Stimulated activated CD8-positive, alpha-beta memory T cell treated with anti-CD3 and anti-CD28 coated beads, Interleukin-4, amount 100 ng/mL, for 48 hours (primary cell): ENCODE results near the gene SLC35B1.
"Not testable (repeated sequence)": the region's sequence is repeated elsewhere in the genome, so short reads cannot be mapped to it uniquely, and the experiment has no call there.

ENCODE experiments used
- DNase-seq: peaks from one replicate; pipeline ENCODE4 v3.0.0-alpha.2; 2020

SLC35B1 gene

DNA sequence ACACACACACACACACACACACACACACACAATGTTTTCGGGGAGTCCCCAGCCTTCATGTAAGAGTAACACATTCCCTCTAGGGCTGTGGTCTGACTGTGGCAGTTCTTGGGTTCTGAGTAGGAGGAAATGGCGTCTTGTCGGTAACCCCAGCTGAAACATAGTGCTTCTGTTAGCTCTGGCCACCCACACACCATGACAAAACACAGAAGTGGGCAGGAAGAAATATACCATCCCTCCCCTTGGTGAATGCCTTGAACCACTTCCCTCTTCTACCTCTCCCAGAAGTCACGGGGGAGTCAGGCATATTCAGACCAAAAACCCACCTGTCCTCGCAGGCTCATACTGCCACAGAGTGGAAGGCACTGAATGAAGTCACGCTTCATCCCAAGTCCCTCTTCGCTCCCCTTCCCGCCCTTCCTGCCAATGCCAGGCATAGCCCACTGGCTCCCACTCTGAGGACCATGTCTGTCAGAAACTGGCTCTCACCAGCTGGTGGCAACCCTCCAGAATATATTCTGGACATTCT is 11.5 kb downstream of the SLC35B1 start:
- DNase-seq: peak; percentile 82

DNA sequence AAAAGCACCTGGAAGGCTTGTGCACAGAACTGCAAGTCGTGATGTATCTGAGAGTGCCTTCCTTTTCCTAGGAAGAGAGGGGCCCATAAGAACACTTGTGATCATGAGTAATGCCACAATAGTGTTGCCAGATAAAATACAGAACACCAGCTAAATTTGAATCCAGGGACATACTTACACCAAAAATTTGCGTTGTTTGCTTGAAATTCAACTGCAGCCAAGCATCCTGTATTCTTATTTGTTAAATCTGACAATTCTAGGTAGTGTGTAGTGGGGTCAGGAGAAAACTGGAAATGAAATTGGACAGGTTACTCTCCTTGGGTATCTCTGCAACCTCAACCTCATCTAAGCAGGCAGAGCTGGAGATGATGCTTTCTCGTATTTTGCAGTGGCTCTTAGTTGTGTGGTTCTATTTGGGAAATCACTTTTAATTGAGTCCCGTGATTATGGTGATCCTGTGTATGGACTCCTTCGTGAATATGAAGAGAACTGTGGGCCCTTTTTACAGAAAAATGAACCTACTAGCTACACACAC is 12.0 kb downstream of the SLC35B1 start:
- DNase-seq: no peak

GRCh38 chr17:49694847-49695697 is 12.7 kb downstream of the SLC35B1 start:
- peak; percentile 91 for DNase-seq

DNA sequence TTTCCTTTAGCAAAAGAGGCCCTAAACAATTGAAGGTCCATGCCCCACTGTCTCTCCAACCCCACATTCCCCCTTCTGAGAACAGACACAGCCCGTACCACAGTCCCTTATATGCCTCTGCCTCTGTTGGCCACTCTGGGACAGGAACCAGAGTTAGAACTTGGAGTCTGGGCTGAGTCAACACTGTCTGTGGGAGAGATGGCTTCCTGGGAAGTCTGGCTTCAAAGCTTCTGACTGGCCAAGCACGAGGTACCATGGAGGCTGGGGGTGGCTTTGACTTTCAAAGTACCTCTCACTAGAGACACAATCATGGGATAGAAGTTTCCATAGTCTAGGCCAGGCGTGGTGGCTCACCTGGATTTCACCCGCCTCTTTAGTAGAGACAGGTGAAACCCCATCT is 15.0 kb downstream of the SLC35B1 start:
- DNase-seq: no peak

DNA sequence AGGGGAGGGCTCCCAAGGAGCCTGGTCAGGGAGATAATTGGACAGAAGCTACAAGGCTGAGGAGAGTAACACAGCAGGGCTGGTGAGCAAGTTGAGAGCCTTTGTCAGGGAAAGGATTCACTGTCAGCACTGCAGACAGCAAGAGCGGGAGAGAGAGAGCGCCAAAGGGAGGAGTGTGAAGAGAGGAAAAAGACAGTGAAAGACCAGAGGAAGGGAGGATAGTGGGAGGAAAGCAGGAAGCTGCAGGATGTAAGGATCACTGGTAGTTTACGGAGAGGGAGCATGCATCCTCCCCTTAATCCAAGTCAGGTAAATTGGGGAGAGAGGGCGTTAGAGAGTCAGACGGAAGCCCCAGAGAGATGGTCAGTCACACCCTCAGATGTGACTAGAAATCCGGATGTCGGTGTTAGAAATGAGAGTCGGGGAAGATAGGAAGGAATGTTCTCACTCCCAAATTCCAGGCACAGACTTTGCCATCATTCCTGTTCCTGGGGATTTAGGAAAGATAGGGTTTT is 16.0 kb downstream of the SLC35B1 start:
- DNase-seq: no peak

DNA sequence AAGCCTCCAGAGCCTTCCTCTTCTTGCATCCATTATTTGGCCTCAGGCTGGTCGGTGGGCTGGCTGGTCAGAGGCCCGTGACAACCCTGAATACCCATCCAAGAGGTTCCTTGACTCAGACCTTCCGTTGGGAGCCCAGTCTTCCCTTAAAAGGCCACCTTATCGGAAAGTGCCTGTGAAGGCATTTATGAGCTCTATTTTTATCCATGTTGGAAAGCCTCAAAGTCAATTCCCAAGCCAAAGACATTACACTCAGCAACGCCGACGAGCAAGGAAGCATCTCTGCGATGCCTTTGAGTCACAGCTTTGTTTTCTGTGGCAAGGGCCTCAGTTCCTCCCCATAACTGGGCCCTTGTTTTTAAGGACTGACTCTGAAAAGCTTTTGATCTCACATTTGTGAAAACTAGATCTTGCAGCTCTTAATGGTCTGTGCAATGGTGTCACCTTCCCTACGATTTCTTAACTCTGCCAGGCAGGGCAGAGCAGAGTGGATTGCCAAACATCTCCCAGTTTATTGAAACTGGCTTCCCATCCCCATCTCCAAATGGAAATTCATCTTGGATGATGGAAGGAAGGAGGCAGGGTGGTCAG is 16.6 kb downstream of the SLC35B1 start:
- no peak for DNase-seq

DNA sequence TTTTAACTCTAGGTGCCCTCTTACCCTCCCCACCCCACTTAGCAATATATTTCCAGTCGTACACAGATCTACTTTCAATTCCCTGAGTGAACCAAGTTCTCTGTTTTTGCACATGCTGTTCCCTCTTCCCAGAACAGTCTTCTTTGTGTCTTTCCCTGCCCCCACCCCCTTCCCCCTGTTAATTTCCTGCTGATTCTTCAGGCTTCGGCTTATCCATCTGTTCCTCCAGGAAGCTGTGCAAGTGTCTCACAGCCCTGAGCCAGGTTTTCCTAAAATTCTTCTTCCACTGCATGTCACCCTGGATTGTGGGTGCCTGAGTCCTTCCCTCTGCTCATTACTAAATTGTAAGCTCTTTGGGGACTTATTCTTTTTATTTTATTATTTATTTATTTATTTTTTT is 17.5 kb downstream of the SLC35B1 start:
- DNase-seq: no peak

- DNase-seq: no peak
Measured at GRCh38 chr17:49688848-49689247, 18.9 kb downstream of the SLC35B1 start.

GRCh38 chr17:49687878-49688491 is 19.8 kb downstream of the SLC35B1 start:
- no peak for DNase-seq

GRCh38 chr17:49681106-49681979 is 26.4 kb downstream of the SLC35B1 start:
- DNase-seq: no peak

DNA sequence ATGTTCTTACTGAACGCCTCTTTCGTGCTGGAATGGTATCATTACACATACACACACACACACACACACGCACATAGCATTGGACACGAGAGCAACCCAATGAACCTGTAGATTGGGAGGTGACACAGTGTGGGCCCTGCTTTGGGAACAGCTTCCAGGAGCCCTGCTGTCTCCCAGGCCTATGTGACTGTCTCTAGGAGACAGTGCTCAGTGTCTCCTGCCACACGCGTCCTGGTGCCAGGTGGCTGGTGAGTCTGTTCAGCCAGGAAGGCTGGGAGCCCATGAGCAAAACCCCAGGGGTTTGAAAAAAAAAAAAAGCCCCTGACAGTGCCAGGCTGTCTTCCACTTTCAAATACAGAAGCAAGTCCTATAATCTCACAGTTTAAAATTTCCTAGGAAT is 27.4 kb downstream of the SLC35B1 start:
- no peak for DNase-seq

GRCh38 chr17:49677933-49678847 is 29.6 kb downstream of the SLC35B1 start, which contains the start of gene SPOP:
Gene SPOP (minus strand): TSS chr17:49678097. CDS start chr17:49622810, 55,287 bp downstream.
- DNase-seq: peak; percentile 99

DNA sequence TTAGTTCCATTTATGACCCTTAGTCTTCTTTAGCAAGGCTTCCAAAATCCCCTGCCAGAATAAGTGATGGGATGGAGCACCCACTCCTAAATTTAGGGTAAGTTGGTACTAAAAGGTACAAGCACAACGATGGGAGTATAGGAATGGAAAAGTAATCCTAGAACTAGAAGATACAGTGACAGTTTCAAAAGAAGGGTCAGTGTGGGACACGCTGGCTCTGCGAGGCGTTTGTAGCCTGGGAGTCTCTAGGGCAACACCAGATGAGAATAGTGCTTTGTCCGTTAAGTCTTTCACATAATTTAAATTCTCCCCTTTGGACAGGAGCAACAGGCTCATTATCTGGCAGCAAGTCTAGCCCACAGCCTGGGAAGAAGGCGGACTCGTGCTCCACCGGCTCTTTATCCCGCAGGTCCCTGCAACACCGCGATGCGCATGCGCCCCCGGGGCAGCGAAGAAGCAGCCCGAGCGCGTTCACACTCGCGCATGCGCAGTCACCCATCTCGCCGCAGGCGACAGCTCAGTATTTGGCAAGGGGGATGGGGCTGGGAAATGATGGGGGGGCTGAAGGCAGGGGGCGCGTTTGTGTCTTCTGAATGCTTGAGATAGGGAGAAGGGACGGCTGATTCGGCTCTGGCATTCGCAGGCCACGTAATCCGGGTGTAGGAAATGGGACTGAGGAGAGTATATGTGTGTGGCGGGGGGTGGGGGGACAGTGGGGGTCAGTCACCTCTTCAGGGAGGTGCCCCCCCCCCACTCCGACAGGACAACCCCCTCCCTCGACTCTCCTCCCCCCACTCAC is 30.4 kb downstream of the SLC35B1 start:
- peak; percentile 97 for DNase-seq

GRCh38 chr17:49676276-49676868 is 31.4 kb downstream of the SLC35B1 start:
- DNase-seq: no peak

- no peak for DNase-seq
Measured at GRCh38 chr17:49674507-49674906, 33.3 kb downstream of the SLC35B1 start.

DNA sequence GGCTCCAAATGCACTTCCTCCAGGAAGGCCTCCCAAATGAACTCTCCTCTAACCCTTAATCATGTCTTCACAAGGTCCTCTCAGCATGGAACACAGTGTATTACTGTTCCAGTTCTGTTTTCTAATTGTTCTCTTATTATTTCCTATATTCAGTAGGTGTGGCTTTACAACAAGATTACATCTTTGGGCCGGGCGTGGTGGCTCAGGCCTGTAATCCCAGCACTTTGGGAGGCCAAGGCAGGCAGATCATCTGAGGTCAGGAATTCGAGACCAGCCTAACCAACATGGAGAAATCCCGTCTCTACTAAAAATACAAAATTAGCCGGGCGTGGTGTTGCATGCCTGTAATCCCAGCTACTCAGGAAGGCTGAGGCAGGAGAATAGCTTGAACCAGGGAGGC is 34.1 kb downstream of the SLC35B1 start:
- DNase-seq: not testable (repeated sequence)

DNA sequence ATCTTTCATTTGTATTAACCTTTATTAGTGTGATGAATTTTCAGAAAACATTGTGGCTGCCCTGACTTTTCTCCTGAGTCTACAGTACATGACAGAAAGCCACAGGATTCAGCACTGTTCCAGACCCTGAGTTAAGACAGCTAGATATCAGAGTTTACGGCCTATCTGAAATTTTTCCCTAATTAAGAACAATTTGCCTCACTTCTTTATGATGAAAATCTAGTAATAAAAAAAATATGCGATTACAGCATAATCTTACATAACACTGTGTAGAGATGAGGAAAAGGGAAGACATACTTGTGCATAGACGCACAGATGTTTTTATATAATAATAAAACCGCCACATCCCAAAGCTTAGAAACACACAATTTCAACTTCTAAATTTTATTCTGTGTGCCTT is 37.1 kb downstream of the SLC35B1 start:
- no peak for DNase-seq

DNA sequence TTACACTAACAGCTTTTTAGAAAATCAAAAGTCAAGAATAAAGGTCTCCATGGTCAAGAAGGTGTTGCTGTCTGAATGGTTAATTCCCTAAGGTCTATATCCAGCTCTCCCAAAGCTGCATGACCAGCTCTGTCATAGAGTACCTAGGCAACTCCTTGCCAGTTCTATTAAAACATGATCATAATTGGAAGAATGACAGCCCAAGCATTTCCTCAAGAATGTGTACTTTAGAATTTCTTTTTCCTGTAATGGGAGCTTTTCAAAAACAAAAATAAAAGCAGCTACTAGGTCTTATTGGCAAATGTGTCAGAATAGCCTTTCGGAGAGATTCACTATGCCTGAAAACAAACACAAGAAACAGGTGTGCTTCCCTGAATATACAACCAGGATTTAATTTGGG is 37.8 kb downstream of the SLC35B1 start:
- no peak for DNase-seq

- DNase-seq: no peak
Measured at GRCh38 chr17:49667854-49668253, 39.9 kb downstream of the SLC35B1 start.

- no peak for DNase-seq
Measured at GRCh38 chr17:49664706-49665211, 43.0 kb downstream of the SLC35B1 start.
